ENCODE results near the gene C2orf81.

The C2orf81 gene

DNA sequence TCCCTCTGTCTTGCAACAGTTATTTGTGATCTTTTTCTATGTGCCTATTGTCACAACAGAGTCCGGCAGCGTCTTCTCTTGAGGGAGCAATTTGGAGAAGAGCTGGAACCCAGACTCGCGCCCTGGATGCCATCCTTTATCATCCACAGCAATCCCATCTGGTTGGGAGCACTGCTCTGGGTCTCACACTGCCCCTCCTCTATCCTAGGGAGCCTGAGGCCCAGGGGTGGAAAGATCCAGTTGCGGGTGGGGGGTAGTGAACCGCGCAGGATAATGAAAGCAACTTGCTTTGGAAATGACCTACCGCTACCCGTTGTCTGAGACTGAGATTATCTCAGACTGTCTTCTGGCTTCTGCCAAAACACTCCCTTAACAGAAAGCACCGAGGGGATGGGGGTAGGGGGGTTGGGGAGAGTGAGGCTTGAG lies 37.5 kb upstream of the C2orf81 start:
- no peak for DNase-seq (ENCODE audit: extremely low read depth, low read depth)
- TF ChIP-seq, protein P1, sequence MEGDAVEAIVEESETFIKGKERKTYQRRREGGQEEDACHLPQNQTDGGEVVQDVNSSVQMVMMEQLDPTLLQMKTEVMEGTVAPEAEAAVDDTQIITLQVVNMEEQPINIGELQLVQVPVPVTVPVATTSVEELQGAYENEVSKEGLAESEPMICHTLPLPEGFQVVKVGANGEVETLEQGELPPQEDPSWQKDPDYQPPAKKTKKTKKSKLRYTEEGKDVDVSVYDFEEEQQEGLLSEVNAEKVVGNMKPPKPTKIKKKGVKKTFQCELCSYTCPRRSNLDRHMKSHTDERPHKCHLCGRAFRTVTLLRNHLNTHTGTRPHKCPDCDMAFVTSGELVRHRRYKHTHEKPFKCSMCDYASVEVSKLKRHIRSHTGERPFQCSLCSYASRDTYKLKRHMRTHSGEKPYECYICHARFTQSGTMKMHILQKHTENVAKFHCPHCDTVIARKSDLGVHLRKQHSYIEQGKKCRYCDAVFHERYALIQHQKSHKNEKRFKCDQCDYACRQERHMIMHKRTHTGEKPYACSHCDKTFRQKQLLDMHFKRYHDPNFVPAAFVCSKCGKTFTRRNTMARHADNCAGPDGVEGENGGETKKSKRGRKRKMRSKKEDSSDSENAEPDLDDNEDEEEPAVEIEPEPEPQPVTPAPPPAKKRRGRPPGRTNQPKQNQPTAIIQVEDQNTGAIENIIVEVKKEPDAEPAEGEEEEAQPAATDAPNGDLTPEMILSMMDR (IDR thresholded peaks at IDR 0.05; ENCODE audit: low read depth, low read length), result no peak

DNA sequence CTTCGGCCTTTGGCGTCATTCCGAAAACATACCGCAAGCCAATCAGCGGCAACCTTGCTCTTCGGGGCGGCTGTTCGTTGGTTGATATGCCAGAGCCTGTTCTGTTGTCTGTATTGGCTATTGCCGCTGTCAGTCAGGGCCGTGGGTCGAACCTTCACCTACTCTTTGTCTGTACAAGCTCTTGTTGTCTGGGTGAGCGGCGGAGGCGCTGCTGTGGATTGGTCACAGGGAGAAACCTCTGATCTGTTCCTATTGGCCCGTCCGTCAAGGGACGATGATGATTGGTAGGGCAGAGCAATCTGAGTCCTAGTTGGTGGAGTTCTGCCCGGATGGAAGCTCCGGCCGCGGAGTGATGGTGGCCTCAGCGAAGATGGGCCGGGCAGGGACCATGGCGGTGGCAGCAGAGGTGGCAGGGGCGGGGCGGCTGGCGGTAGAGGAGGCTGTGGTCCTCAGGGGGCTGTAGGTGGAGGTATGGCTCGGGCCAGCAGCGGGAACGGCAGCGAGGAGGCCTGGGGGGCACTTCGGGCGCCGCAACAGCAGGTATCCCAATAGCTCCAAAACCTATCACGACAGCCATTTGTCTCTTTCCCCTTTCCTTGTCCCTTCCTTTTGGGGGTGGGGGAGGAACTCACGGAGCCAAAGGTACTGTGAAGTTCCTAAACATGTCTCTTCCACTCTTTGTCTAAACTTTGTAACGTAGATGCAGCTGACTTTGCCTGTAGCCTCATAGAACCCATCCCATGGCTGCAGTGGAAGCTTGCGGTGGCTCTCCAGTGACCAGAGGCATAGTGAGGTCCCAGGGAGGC lies 36.9 kb upstream of the C2orf81 start, which contains the start of gene WBP1:
TSS of gene WBP1 (plus strand) at position 307 of the 806 bp plus-strand sequence. CDS start at position 472, 165 bp downstream.
- TF ChIP-seq, protein P1 (IDR thresholded peaks at IDR 0.05; ENCODE audit: low read depth, low read length), result no peak
- DNase-seq (ENCODE audit: extremely low read depth, low read depth), result peak; percentile 100

DNA sequence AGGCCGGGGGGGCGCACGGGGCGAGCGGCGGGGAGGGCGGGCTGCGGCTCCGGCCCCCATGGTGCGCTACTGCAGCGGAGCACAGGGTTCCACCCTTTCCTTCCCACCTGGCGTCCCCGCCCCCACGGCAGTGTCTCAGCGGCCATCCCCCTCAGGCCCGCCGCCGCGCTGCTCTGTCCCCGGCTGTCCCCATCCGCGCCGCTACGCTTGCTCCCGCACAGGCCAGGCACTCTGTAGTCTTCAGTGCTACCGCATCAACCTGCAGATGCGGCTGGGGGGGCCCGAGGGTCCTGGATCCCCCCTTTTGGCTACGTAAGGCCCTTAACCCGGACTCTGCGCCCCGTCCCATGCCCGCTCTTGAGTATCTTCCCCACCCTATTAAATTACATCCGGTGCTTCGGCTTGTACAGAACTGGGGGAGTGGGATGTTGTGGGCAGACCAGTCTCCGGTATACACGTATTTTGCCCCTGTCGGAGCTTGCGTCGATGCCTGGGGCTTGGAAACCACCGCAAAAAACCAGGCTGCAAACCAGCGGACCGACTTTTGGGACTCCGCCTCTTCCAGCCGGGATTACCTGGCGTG lies 36.2 kb upstream of the C2orf81 start:
- DNase-seq (ENCODE audit: extremely low read depth, low read depth), result no peak
- TF ChIP-seq, protein P1 (IDR thresholded peaks at IDR 0.05; ENCODE audit: low read depth, low read length), result no peak

DNA sequence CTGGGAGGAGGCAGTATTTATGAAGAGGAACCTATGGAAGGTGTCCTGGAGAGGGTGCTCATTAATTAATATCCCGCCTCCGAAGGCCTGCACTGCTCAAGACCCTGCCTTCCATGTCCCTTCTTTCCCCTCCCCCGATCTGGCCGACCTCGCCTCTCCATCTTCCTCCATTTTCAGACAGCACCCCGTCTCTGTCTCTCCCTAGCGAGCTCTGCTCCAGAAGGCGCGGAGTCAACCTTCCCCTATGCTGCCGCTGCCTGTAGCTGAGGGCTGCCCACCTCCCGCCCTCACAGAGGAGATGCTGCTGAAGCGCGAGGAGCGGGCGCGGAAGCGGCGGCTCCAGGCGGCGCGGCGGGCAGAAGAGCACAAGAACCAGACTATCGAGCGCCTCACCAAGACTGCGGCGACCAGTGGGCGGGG lies 35.7 kb upstream of the C2orf81 start:
- TF ChIP-seq, protein P1 (IDR thresholded peaks at IDR 0.05; ENCODE audit: low read depth, low read length), result no peak
- DNase-seq (ENCODE audit: extremely low read depth, low read depth), result no peak

DNA sequence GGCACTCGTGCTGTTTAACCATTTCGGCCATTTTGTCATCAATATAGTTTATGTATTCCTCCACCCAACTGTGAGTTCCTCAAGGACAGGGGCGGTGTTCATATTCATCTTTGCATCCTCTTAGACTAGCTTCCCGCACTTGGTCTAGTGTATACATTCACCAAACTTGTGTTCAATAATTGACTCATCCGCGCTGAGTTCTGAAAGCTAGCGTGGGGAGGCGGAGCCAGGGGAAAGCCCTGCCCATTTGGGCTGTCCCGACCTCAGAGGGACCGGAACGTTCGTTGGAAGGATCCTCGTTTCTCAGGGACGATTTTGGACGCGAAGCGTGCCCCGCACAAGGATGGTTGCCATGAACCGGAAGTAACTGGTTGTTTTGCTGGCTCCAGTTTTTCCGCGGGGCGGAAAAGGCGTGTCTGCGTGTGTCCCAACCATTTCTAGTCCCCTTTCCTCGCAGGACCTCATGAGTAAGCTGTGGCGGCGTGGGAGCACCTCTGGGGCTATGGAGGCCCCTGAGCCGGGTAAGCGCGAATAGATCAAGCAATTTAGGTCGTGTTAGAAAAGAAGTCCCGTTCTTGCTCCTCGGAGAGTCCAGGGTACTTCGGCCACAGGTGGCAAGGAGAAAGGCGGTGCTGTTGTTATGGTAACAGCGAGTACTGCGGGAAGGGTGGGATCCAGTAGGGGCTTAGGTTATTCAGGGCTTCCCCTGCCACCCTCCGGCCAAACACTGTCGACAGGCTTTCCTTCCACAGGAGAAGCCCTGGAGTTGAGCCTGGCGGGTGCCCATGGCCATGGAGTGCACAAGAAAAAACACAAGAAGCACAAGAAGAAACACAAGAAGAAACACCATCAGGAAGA lies 33.5 kb upstream of the C2orf81 start, which contains the start of gene INO80B:
TSS of gene INO80B (plus strand) at position 434 of the 858 bp plus-strand sequence. CDS start at position 464, 30 bp downstream.
- peak; percentile 95 for DNase-seq (ENCODE audit: extremely low read depth, low read depth)
- TF ChIP-seq, protein P1 (IDR thresholded peaks at IDR 0.05; ENCODE audit: low read depth, low read length), result no peak

DNA sequence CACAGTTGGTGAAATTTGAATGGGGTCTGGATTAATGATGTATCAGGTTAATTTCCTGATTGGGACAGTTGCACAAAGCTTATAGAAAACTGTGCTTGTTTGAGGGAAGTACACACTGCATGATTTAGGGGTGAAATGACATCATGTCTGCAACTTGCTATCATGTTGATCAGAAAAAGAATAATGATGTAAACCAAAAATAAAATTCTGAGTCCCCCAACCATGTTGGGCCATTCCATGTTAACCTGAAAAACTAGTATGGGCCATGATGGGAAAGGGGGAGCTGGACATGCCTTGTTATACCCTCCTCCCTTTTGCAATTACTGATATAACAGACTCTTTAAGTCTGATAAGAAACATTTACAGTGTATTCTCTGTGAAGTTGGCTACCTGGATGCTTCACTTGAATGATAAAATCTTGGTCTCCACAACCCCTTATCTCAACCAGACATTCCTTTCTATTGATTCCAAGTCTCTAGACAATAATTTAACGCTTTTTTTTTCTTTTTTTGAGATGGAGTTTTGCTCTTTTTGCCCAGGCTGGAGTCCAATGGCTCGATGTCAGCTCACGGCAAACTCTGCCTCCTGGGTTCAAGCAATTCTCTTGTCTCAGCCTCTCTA lies 29.3 kb upstream of the C2orf81 start:
- no peak for DNase-seq (ENCODE audit: extremely low read depth, low read depth)
- TF ChIP-seq, protein P1 (IDR thresholded peaks at IDR 0.05; ENCODE audit: low read depth, low read length), result no peak

Measured in AG09319 (cell line).